Measurements from ENCODE around the gene CPNE4.

CPNE4 gene

GRCh38 chr3:131560795-131561194 lies 474.0 kb downstream of the CPNE4 start:
- no peaks in the 10 kb centered on the region for H3K36me3 Mint-ChIP-seq (ENCODE audit: low read depth)
- no peak for TF ChIP-seq CTCF (IDR thresholded peaks at IDR 0.05; ENCODE audit: unreplicated experiment in 3 of 3)
- peaks cover 7% of the 10 kb centered on the region for H3K27me3 Mint-ChIP-seq (ENCODE audit: low read depth)
- H3K27ac Mint-ChIP-seq: peak overlapping the region in 2 of 3 experiments; percentile 58 to 70
- peaks cover 7% of the 10 kb centered on the region for H3K4me1 Mint-ChIP-seq
- H3K4me3 Mint-ChIP-seq: no peak overlapping the region
- no peaks in the 10 kb centered on the region for H3K9me3 Mint-ChIP-seq

GRCh38 chr3:131555456-131555855 lies 479.4 kb downstream of the CPNE4 start:
- H3K4me1 Mint-ChIP-seq: no peaks in the 10 kb centered on the region
- H3K36me3 Mint-ChIP-seq (ENCODE audit: low read depth): no peaks in the 10 kb centered on the region
- no peak for TF ChIP-seq CTCF (IDR thresholded peaks at IDR 0.05; ENCODE audit: unreplicated experiment in 3 of 3)
- H3K9me3 Mint-ChIP-seq: no peaks in the 10 kb centered on the region
- no peak overlapping the region for H3K4me3 Mint-ChIP-seq
- H3K27ac Mint-ChIP-seq: no peak overlapping the region
- peaks cover 7% of the 10 kb centered on the region for H3K27me3 Mint-ChIP-seq (ENCODE audit: low read depth)

- H3K9me3 Mint-ChIP-seq: no peaks in the 10 kb centered on the region
- no peak overlapping the region for H3K27ac Mint-ChIP-seq
- H3K36me3 Mint-ChIP-seq (ENCODE audit: low read depth): no peaks in the 10 kb centered on the region
- no peak for TF ChIP-seq CTCF (IDR thresholded peaks at IDR 0.05; ENCODE audit: unreplicated experiment in 3 of 3)
- no peak overlapping the region for H3K4me3 Mint-ChIP-seq
- peaks cover 5% of the 10 kb centered on the region for H3K27me3 Mint-ChIP-seq (ENCODE audit: low read depth)
- H3K4me1 Mint-ChIP-seq: no peaks in the 10 kb centered on the region
These were observed 481.1 kb downstream of the CPNE4 start for GRCh38 chr3:131553495-131554247.

DNA sequence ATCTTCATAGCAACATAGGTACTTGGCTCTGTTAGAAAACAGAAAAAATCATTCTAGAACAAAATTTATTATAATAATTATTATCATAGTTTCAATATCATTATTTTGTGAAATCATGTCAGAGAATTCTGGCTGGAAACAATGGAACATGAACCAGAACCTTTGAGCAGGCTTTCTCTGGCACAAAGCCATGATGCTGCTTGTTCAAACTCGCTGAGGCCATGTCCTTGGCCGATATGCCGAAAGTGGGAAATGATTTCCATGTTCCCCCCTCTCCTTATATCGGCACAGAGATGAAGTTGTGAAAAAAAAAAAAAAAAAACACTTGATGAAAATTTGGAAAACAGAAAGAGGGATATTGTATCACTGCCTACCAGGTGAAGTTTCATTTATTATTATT lies 483.1 kb downstream of the CPNE4 start:
- no peaks in the 10 kb centered on the region for H3K36me3 Mint-ChIP-seq (ENCODE audit: low read depth)
- H3K9me3 Mint-ChIP-seq: no peaks in the 10 kb centered on the region
- peaks cover 5% of the 10 kb centered on the region for H3K27me3 Mint-ChIP-seq (ENCODE audit: low read depth)
- TF ChIP-seq CTCF (IDR thresholded peaks at IDR 0.05; ENCODE audit: unreplicated experiment in 3 of 3): no peak
- H3K27ac Mint-ChIP-seq: no peak overlapping the region
- no peaks in the 10 kb centered on the region for H3K4me1 Mint-ChIP-seq
- no peak overlapping the region for H3K4me3 Mint-ChIP-seq

GRCh38 chr3:131550562-131551465 lies 484.0 kb downstream of the CPNE4 start:
- Mint-ChIP-seq H3K4me1 (no peaks in the 10 kb centered on the region), H3K36me3 (ENCODE audit: low read depth) (no peaks in the 10 kb centered on the region), H3K27ac (no peak overlapping the region), H3K27me3 (ENCODE audit: low read depth) (peaks cover 5% of the 10 kb centered on the region), H3K9me3 (no peaks in the 10 kb centered on the region), H3K4me3 (no peak overlapping the region)
- TF ChIP-seq CTCF (IDR thresholded peaks at IDR 0.05; ENCODE audit: unreplicated experiment in 3 of 3): no peak

All from nephron (organoid).